IMR-90 (cell line): ENCODE data around the gene RNF151. TPM values are rescaled to one million over a fixed set of nuclear protein-coding genes. Genes with fewer than 3 reads are reported as not detected.

Experiments
- ATAC-seq: fragments of 200-7000 bp; cut with Tn5 transposase; 2 replicates; pipeline ENCODE4 v1.9.1; 2020; ENCODE audit warnings: low read depth, mild to moderate bottlenecking, moderate library complexity
- BruUV-seq: library from RNA; stranded (reverse); fragments of 400-500 nt; replicated peaks from 2 replicates; lab custom pipeline; 2021; lab: Mats Ljungman, UMichigan
- CTCF ChIA-PET: fragments of 300-600 bp; formaldehyde crosslinking; extraction: SDS; loops from one replicate; lab custom pipeline; 2021; ENCODE audit warnings: antibody characterized with exemption; lab: Yijun Ruan, JAX
- POLR2A ChIA-PET: fragments of 300-600 bp; sonication (Branson Sonifier 250); formaldehyde crosslinking; loops from one replicate; lab custom pipeline; 2022; ENCODE audit warnings: antibody characterized with exemption; ENCODE audit not compliant: unreplicated experiment; lab: Charles Lee
- DNase-seq: peaks from one replicate; pipeline ENCODE4 v3.0.0; 2013
- H2AFZ ChIP-seq: replicated peaks from 2 replicates; pipeline ENCODE3; 2013; ENCODE audit warnings: low read length, mild to moderate bottlenecking; ENCODE audit not compliant: poor library complexity
- H2AK5ac ChIP-seq: 2 replicates; pipeline ENCODE4 v1.6.1; 2013; ENCODE audit warnings: low read depth, low read length, inconsistent platforms
- H2AK9ac ChIP-seq: replicated peaks from 2 replicates; pipeline ENCODE3; 2013; ENCODE audit warnings: mild to moderate bottlenecking, low read depth, low read length, moderate library complexity; ENCODE audit not compliant: poor library complexity
- H2BK120ac ChIP-seq: 2 replicates; pipeline ENCODE4 v1.6.1; 2013; ENCODE audit warnings: low read depth, low read length, inconsistent platforms
- H2BK15ac ChIP-seq: 3 replicates; pipeline ENCODE4 v1.6.1; 2013; ENCODE audit warnings: low read depth, low read length, inconsistent platforms
- H2BK20ac ChIP-seq: 2 replicates; pipeline ENCODE4 v1.6.1; 2013; ENCODE audit warnings: low read depth, mild to moderate bottlenecking, inconsistent platforms, low read length, moderate library complexity
- H2BK5ac ChIP-seq: 2 replicates; pipeline ENCODE4 v1.6.1; 2013; ENCODE audit warnings: mild to moderate bottlenecking, low read depth, low read length, inconsistent platforms; ENCODE audit not compliant: poor library complexity, severe bottlenecking
- H3K14ac ChIP-seq: replicated peaks from 2 replicates; pipeline ENCODE4 v1.6.1; 2013; ENCODE audit warnings: low read depth, low read length, inconsistent platforms
- H3K18ac ChIP-seq: 2 replicates; pipeline ENCODE4 v1.6.1; 2013; ENCODE audit warnings: low read depth, low read length, control low read depth
- H3K23ac ChIP-seq: 2 replicates; pipeline ENCODE4 v1.6.1; 2013; ENCODE audit warnings: low read depth, low read length, inconsistent platforms
- H3K27ac ChIP-seq: 2 replicates; pipeline ENCODE4 v1.5.1; 2013; ENCODE audit warnings: mild to moderate bottlenecking, control low read depth, low read length; ENCODE audit not compliant: insufficient read depth
- H3K27me3 ChIP-seq: 2 replicates; pipeline ENCODE4 v1.6.1; 2013; ENCODE audit warnings: low read length; ENCODE audit not compliant: control insufficient read depth, insufficient read depth
- H3K36me3 ChIP-seq: 2 replicates; pipeline ENCODE4 v1.6.1; 2013; ENCODE audit warnings: low read length, mixed read lengths; ENCODE audit not compliant: control insufficient read depth, insufficient read depth
- H3K4ac ChIP-seq: 2 replicates; pipeline ENCODE4 v1.6.1; 2013; ENCODE audit warnings: low read depth, low read length, inconsistent platforms
- H3K4me1 ChIP-seq: 2 replicates; pipeline ENCODE4 v1.6.1; 2013; ENCODE audit warnings: low read length, mixed read lengths; ENCODE audit not compliant: control insufficient read depth, insufficient read depth
- H3K4me2 ChIP-seq: 2 replicates; pipeline ENCODE4 v1.6.1; 2013; ENCODE audit warnings: low read depth, mild to moderate bottlenecking, control low read depth, low read length, moderate library complexity
- H3K4me3 ChIP-seq: 2 replicates; pipeline ENCODE4 v1.5.1; 2013; ENCODE audit warnings: low read depth, mild to moderate bottlenecking, control low read depth, low read length, moderate library complexity; ENCODE audit not compliant: insufficient read depth
- H3K56ac ChIP-seq: 2 replicates; pipeline ENCODE4 v1.6.1; 2013; ENCODE audit warnings: low read length, inconsistent platforms; ENCODE audit not compliant: insufficient read depth; ENCODE audit errors: extremely low read depth
- H3K79me1 ChIP-seq, 2 experiments: 2 replicates each; pipeline ENCODE4 v1.6.1; 2013; ENCODE audit warnings: low read length in 2 of 2, inconsistent platforms in 1 of 2, low read depth in 1 of 2
- H3K9ac ChIP-seq: 2 replicates; pipeline ENCODE4 v1.6.1; 2013; ENCODE audit warnings: low read depth, low read length, control low read depth
- H3K9me1 ChIP-seq: 2 replicates; pipeline ENCODE4 v1.6.1; 2013; ENCODE audit warnings: low read length, inconsistent platforms; ENCODE audit not compliant: insufficient read depth
- H3K9me3 ChIP-seq: 2 replicates; pipeline ENCODE4 v1.6.1; 2013; ENCODE audit warnings: low read length; ENCODE audit not compliant: control insufficient read depth, insufficient read depth
- H4K20me1 ChIP-seq: 2 replicates; pipeline ENCODE4 v1.6.1; 2013; ENCODE audit warnings: low read length, inconsistent platforms; ENCODE audit not compliant: insufficient read depth
- H4K5ac ChIP-seq: 2 replicates; pipeline ENCODE4 v1.6.1; 2013; ENCODE audit warnings: mild to moderate bottlenecking, low read depth, low read length, control low read depth
- H4K8ac ChIP-seq, 2 experiments: 2 replicates each; pipeline ENCODE4 v1.6.1; 2013; ENCODE audit warnings: low read depth in 2 of 2, low read length in 2 of 2, control low read depth in 1 of 2, inconsistent platforms in 1 of 2
- H4K91ac ChIP-seq: 2 replicates; pipeline ENCODE4 v1.6.1; 2013; ENCODE audit warnings: low read depth, low read length, inconsistent platforms; ENCODE audit not compliant: insufficient read depth
- CHD1 ChIP-seq: IDR thresholded peaks from 2 replicates; pipeline ENCODE4 v1.6.1; 2012; ENCODE audit warnings: low read depth, low read length, improper control_type of control experiment
- CTCF ChIP-seq: conservative IDR thresholded peaks from 2 replicates; pipeline ENCODE4 v1.5.1; 2012; ENCODE audit warnings: mild to moderate bottlenecking, low read depth, low read length, improper control_type of control experiment
- FOS ChIP-seq: fragments of 150-350 bp; IDR thresholded peaks from 2 replicates; pipeline ENCODE4 v1.6.1; 2016; ENCODE audit warnings: low read depth, low read length
- MXI1 ChIP-seq: IDR thresholded peaks from 2 replicates; pipeline ENCODE4 v1.6.1; 2012; ENCODE audit warnings: low read depth, mild to moderate bottlenecking, low read length, moderate library complexity, borderline replicate concordance
- NFE2L2 ChIP-seq: fragments of 150-350 bp; IDR thresholded peaks from 2 replicates; pipeline ENCODE4 v1.6.1; 2016; ENCODE audit warnings: low read depth, mild to moderate bottlenecking, low read length
- POLR2A ChIP-seq: IDR thresholded peaks from 2 replicates; pipeline ENCODE4 v1.6.1; 2012; ENCODE audit warnings: mild to moderate bottlenecking, low read depth, low read length
- RFX5 ChIP-seq: IDR thresholded peaks from 2 replicates; pipeline ENCODE4 v1.8.0; 2012; ENCODE audit warnings: low read depth, mild to moderate bottlenecking, low read length, moderate library complexity
- WGBS, 2 experiments: methylation state at CpG; one replicate each; pipeline versions ENCODE4 v1.1.5 to v1.1.7; 2013; ENCODE audit warnings: missing lambda C conversion rate in 2 of 2; ENCODE audit not compliant: insufficient read length in 1 of 2; ENCODE audit errors: extremely low coverage in 2 of 2; 5-methylcytosine and 5-hydroxymethylcytosine counted together
- dilution Hi-C: fragments of 300-500 bp; cut with HindIII; formaldehyde crosslinking; loops from one replicate; pipeline ENCODE4 v1.14.3; 2018; ENCODE audit warnings: low sequenced_read_pairs; ENCODE audit not compliant: unreplicated experiment
- in situ Hi-C: fragments of 300-500 bp; cut with MboI; formaldehyde crosslinking; loops from 3 replicates; pipeline ENCODE4 v1.14.3; 2019; ENCODE audit warnings: low sequenced_read_pairs, inconsistent platforms, mixed read lengths
- intact Hi-C: fragments of 100-400 bp; cut with micrococcal nuclease; formaldehyde crosslinking; loops from 2 replicates; pipeline ENCODE4 v1.10.0; 2022
- polyA plus RNA-seq, 3 experiments: library from polyadenylated mRNA; depleted of rRNA; stranded (reverse); fragments of >200 nt; gene quantifications; 2 replicates each; pipeline ENCODE4 v1.2.3, GENCODE V29; 2012; ENCODE audit warnings: low replicate concordance in 1 of 3
- total RNA-seq: library from RNA; depleted of rRNA; stranded (reverse); fragments of >200 nt; gene quantifications from 2 replicates; pipeline ENCODE4 v1.2.3, GENCODE V29; 2012

Gene RNF151
- total and polyA plus RNA-seq, 2 of the 4 experiments (the other 2 are of a cell fraction): not detected

DNA sequence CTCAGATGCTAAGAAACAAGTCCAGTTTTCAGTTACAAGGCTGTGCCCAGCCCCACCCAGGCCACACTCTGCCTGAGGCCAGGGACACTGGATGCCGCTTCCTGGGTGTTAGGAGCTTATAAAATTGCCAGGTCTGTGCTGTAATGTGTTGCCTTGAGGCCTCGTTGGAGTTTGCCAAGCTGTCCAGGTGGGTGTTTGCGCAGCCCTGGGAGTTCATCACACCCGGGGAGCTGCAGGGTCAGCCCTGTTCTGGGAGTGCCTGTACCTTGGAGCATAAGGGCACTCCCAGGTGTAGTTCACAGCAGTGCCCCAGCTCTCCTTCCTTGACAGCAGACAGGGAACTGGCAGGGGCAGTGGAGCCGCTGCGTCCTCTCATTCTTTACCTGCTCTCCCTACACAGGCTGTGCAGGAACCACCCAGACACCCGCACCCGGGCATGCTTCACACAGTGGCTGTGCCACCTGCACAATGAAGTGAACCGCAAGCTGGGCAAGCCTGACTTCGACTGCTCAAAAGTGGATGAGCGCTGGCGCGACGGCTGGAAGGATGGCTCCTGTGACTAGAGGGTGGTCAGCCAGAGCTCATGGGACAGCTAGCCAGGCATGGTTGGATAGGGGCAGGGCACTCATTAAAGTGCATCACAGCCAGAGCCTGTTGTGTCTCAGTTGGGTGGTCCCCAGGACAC lies 19.0 kb downstream of the RNF151 start:
- Histone ChIP-seq H4K5ac (no peak overlapping the region), H3K4me3 (no peak overlapping the region)
- BruUV-seq: no TSS peak

More for the DNA sequence above, 19.0 kb downstream of the RNF151 start:
- Histone ChIP-seq H4K91ac (0 out of 2 replicates have a peak overlapping the region, but pooled peaks have one; percentile 28), H2BK15ac (no peak overlapping the region), H3K27ac (no peak overlapping the region), H2AK5ac (no peak overlapping the region), H3K18ac (no peak overlapping the region), H3K9me3 (no peaks in the 10 kb centered on the region), H4K20me1 (no peaks in the 10 kb centered on the region; the same call in 1 of the 2 replicates), H3K4me2 (no peak overlapping the region; the same call in 1 of the 2 replicates), H3K27me3 (peaks cover 32% of the 10 kb centered on the region), H3K4me1 (peaks cover 11% of the 10 kb centered on the region), H3K79me1 (peaks cover 21 to 29% of the 10 kb centered on the region in 2 experiments), H2AFZ (peak overlapping the region; percentile 14), H4K8ac (peak overlapping the region in 1 of 2 experiments; percentile 53; a peak in 1 of 4 replicates), H2BK20ac (no peak overlapping the region), H2BK5ac (no peak overlapping the region), H2AK9ac (peak overlapping the region; percentile 35), H3K23ac (peak overlapping the region; percentile 89), H3K9ac (no peak overlapping the region), H3K36me3 (peaks cover 13% of the 10 kb centered on the region), H3K4ac (no peak overlapping the region), H2BK120ac (no peak overlapping the region), H3K9me1 (peaks cover 9% of the 10 kb centered on the region), H3K56ac (no peak overlapping the region), H3K14ac (no peak overlapping the region)
- POLR2A ChIA-PET: no interaction called here
- CTCF ChIA-PET: no interaction called here
- intact Hi-C loops (no loop called here), in situ Hi-C loops (no loop called here), dilution Hi-C loops (no loop called here)
- TF ChIP-seq POLR2A (no peak), CHD1 (no peak), CTCF (no peak), NFE2L2 (no peak), FOS (no peak), MXI1 (no peak), RFX5 (no peak)
- ATAC-seq (no peak), DNase-seq (no peak)
- 95% methylated on average over 9 of the region's 14 CpGs; no CpG with 5 or more reads in 1 of the 2 experiments for WGBS, 2 experiments
